GDM1 (cell line): ENCODE results near the gene ANTKMT.
"Not testable (repeated sequence)": the region's sequence is repeated elsewhere in the genome, so short reads cannot be mapped to it uniquely, and the experiment has no call there.

Experiments used
- DNase-seq: peaks from one replicate; lab custom pipeline; 2025; lab: John Stamatoyannopoulos, UW

ANTKMT gene

GRCh38 chr16:700684-701584 is 20.0 kb upstream of the ANTKMT start:
- DNase-seq, result no peak

GRCh38 chr16:702341-702740 is 18.6 kb upstream of the ANTKMT start:
- DNase-seq, result no peak

GRCh38 chr16:703406-703805 is 17.5 kb upstream of the ANTKMT start:
- no peak for DNase-seq

GRCh38 chr16:704047-704446 is 16.9 kb upstream of the ANTKMT start:
- no peak for DNase-seq

GRCh38 chr16:704552-705380 is 16.2 kb upstream of the ANTKMT start:
- no peak for DNase-seq

GRCh38 chr16:705431-706188 is 15.3 kb upstream of the ANTKMT start, which contains the start of gene FBXL16:
Gene FBXL16 (minus strand): TSS chr16:705801. CDS start chr16:697405, 8,396 bp downstream.
- no peak for DNase-seq

GRCh38 chr16:706189-707061 is 14.5 kb upstream of the ANTKMT start:
- DNase-seq, result no peak

- DNase-seq, result no peak
Observed at GRCh38 chr16:707062-707538, 13.8 kb upstream of the ANTKMT start.

GRCh38 chr16:708019-708418 is 12.9 kb upstream of the ANTKMT start:
- no peak for DNase-seq

GRCh38 chr16:708959-709358 is 12.0 kb upstream of the ANTKMT start:
- no peak for DNase-seq

- DNase-seq, result no peak
Observed at GRCh38 chr16:709566-710499, 11.1 kb upstream of the ANTKMT start.

- DNase-seq, result no peak
Observed at GRCh38 chr16:710500-711075, 10.4 kb upstream of the ANTKMT start.

GRCh38 chr16:711084-711483 is 9.9 kb upstream of the ANTKMT start:
- no peak for DNase-seq

- peak; percentile 54 for DNase-seq
Observed at GRCh38 chr16:711548-712320, 9.2 kb upstream of the ANTKMT start.

- DNase-seq, result not testable (repeated sequence)
Observed at GRCh38 chr16:712740-713250, 8.2 kb upstream of the ANTKMT start.

- no peak for DNase-seq
Observed at GRCh38 chr16:714079-714478, 6.9 kb upstream of the ANTKMT start.

- DNase-seq, result peak; percentile 77
Observed at GRCh38 chr16:714558-715476, 6.1 kb upstream of the ANTKMT start, which contains the start of gene METRN. Gene METRN (plus strand): TSS chr16:715118. CDS start chr16:715290, 172 bp downstream.
